Measurements from ENCODE around the gene PALB2.

Gene PALB2

DNA sequence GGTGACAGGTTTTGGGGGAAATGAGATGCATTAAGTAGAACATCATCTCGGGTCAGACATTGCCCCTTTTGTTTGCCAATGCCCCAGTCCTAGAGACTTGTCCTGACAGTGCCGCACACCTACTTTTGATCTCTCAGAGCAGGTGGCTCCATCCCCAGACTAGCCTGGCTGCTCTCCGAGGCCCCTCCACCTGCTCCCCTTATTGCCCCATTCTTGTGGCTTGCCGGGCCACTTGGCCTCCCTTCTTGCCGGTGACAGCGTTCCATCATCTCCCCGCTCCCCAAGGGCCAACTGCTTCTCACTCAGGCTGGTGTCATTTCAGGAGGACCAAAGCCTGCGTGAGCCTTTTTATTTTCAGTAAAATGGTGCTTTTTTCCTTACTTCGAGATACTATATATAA, 68.7 kb downstream of the PALB2 start:
- H3K4me3 ChIP-seq: no peak overlapping the region
- DNase-seq (ENCODE audit: low spot score): no peak
- H3K27ac ChIP-seq: no peak overlapping the region
- TF ChIP-seq, protein P1, sequence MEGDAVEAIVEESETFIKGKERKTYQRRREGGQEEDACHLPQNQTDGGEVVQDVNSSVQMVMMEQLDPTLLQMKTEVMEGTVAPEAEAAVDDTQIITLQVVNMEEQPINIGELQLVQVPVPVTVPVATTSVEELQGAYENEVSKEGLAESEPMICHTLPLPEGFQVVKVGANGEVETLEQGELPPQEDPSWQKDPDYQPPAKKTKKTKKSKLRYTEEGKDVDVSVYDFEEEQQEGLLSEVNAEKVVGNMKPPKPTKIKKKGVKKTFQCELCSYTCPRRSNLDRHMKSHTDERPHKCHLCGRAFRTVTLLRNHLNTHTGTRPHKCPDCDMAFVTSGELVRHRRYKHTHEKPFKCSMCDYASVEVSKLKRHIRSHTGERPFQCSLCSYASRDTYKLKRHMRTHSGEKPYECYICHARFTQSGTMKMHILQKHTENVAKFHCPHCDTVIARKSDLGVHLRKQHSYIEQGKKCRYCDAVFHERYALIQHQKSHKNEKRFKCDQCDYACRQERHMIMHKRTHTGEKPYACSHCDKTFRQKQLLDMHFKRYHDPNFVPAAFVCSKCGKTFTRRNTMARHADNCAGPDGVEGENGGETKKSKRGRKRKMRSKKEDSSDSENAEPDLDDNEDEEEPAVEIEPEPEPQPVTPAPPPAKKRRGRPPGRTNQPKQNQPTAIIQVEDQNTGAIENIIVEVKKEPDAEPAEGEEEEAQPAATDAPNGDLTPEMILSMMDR (IDR thresholded peaks at IDR 0.05): no peak

DNA sequence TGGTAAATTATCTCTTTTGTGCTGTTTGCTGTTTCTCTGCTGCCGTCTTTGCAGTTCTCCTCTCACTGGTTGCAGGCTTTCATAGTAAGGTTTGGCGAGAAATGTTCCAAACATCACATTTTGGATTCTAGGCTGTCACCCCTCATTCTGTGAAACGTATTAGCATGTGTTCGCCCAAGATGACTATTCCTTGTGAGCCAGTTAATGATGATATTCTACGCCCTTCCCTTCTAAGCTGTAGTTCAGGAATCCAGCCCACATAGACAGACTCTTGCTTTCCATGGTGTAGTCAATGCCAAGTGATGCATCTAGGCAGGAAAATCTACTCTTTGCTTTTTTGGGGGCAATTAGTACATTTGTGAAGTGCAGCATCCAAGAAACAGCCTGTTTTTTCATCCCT, 69.2 kb downstream of the PALB2 start:
- Histone ChIP-seq H3K27ac (no peak overlapping the region), H3K4me3 (no peak overlapping the region)
- no peak for DNase-seq (ENCODE audit: low spot score)
- TF ChIP-seq, protein P1 (IDR thresholded peaks at IDR 0.05): no peak

DNA sequence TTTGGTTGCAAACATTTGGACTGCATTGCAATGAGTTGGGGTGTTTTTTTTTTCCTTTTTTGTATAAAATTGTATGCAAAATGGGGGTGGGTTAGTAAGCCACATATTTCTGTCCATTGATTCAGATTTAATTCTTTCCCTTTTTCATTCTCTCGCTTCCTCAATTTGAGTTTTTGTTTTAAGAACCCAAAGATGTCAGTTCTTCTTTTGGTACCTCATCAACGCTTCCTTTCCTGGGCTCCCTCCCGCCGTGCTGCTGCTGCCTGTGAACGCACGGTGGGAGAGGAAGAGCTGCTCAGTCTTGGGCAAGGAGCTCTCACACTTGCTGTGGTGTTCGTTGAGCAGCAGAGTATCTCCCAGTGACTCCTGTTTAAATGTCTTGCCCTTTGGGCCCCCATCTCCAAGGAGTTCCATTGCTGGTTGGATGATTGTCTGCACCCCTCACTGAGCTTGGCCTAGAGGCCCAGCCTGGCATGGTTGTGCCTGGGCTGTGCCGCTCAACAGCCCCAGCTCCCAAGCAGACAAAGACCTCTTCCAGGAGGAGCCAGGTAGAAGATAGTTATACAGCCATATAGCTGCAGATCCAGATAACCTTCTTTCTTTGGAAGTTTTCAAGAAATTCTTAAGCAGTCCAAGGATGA, 70.0 kb downstream of the PALB2 start:
- DNase-seq (ENCODE audit: low spot score): no peak
- TF ChIP-seq, protein P1 (IDR thresholded peaks at IDR 0.05): no peak
- Histone ChIP-seq H3K27ac (no peak overlapping the region), H3K4me3 (no peak overlapping the region)

DNA sequence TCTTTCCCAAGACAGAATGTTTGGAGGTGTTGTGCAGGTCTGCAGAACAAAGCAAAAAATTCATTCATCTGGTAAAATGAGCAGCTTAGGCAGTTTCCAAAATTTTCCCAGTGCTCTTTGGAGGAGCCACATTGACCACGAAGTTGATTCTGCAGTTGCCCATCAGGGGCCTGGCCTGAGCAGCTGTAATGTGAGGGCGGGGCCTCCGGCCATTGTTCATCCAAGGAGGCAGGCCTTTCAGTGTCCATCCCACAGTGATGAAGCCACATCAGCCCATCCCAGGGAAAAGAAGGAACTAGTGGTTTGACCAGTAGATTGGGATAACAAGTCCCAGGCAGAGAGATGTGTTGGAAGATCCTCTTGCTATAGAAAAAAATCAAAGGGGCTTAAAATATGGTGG, 73.5 kb downstream of the PALB2 start:
- TF ChIP-seq, protein P1 (IDR thresholded peaks at IDR 0.05): no peak
- DNase-seq (ENCODE audit: low spot score): no peak
- Histone ChIP-seq H3K27ac (no peak overlapping the region), H3K4me3 (no peak overlapping the region)

DNA sequence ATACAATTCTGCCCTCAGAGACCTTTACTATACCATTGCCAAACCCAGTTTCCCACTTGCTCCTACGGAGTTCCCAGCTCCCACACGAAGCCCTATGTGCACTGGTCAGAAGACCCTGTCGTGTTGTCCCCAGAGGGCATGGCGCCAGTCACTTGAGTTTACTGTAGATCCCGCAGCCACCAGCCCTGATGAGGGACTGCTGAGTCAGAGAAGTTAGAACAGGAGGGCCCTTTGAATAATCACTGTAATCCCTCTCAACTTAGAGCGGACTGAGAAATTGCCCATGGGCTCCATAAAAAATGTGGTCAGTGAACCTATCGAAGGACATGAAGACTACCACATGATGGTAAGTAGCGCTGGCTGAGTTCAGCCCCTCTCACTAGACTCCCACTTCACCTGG, 74.4 kb downstream of the PALB2 start:
- Histone ChIP-seq H3K4me3 (no peak overlapping the region), H3K27ac (no peak overlapping the region)
- TF ChIP-seq, protein P1 (IDR thresholded peaks at IDR 0.05): no peak
- no peak for DNase-seq (ENCODE audit: low spot score)

DNA sequence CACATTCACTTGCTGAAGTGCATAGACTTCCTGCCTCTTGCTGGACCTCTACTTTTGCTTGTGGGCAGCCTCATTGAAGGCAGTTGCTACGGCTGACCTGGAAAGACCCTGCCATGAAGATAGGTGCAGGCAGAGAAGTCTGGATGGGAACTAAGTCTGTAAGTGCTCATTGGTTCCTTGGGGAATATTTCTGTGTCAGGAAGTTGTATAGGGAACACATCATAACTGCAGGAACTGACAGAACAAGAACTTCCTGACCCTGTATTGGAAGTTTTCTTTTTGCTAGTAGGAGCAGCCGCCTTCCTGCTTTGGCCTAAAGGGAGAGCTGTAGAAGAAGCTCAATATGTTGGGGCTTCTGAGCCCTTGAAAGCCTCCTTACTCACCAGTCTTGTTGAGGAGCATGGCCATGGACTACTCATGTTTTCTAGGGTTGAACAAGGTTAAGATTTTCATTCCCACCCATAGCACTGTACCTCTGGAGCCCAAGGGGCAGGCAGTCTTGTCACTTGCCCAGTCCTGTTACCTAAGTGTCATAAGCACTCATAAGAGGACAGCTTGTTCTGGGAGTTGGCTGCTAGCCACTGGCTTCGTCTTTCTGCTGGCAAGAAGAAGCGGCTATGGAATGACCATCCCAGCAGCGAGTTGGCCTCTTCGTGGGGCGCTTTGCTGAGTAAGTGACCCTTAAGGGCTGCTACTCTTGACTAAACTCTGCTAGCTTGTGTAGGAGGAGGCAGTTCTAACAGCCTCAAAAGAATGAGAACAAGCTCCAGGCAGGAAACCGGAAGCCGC, 76.3 kb downstream of the PALB2 start:
- TF ChIP-seq, protein P1 (IDR thresholded peaks at IDR 0.05): no peak
- no peak overlapping the region for H3K4me3 ChIP-seq
- no peak overlapping the region for H3K27ac ChIP-seq
- no peak for DNase-seq (ENCODE audit: low spot score)

DNA sequence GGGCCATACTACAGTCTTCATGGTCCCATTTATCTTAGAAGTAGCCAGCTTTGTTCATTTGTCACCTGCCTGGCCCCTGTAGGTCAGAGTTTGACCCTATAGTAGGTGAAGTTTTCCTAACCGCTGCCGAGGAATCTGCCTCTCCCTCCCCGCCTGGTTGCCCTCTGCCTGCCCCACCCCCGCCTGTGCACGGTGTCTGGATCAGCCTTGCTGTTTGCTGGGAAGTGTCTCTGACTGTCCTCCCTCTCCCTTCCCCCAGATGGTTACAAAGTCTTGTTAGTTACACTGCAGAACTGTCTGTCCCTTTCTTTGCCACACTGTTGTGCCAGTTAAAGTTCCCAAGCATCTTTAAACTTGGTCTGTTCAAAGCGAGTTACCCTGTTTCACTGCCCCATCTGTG, 77.9 kb downstream of the PALB2 start:
- H3K27ac ChIP-seq: no peak overlapping the region
- no peak for DNase-seq (ENCODE audit: low spot score)
- H3K4me3 ChIP-seq: no peak overlapping the region
- TF ChIP-seq, protein P1 (IDR thresholded peaks at IDR 0.05): no peak

All from coronary artery (tissue), 2 donors.